Muscle of back (tissue), 11 donors: ENCODE data around the gene IMPA2. TPM values are rescaled to one million over a fixed set of nuclear protein-coding genes. Genes with fewer than 3 reads are reported as not detected.

Experiments used
- DNase-seq, 3 donors: peaks; one replicate each; pipeline versions ENCODE4 v3.0.0 to v3.0.0-alpha.2; 2013
- polyA plus RNA-seq, 10 donors: library from polyadenylated mRNA; unstranded; fragments of 120-200 nt; gene quantifications; one replicate each; pipeline ENCODE4 v1.2.1, GENCODE V29; 2013; ENCODE audit not compliant: insufficient read length in 10 of 10

IMPA2 gene
- polyA plus RNA-seq, 10 donors, result 17.9 to 26.0 (median 19.7) TPM

DNA sequence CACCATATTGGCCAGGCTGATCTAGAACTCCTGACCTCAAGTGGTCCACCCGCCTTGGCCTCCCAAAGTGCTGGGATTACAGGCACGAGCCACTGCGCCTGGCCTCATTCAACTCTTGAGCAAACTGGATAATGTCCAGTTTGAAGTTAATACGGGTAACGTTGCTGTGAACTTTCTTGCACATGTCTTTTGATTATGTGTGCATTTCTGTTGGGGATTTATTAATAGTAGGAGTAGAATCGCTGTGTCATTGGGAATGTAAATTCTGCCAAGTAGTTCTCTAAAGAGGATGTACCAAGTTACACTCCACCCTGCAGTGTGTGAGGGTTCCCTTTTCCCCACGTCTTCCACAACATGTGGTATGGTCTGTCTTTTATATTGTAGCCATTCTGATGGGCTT lies 6.2 kb downstream of the IMPA2 start:
- DNase-seq, result no peak

DNA sequence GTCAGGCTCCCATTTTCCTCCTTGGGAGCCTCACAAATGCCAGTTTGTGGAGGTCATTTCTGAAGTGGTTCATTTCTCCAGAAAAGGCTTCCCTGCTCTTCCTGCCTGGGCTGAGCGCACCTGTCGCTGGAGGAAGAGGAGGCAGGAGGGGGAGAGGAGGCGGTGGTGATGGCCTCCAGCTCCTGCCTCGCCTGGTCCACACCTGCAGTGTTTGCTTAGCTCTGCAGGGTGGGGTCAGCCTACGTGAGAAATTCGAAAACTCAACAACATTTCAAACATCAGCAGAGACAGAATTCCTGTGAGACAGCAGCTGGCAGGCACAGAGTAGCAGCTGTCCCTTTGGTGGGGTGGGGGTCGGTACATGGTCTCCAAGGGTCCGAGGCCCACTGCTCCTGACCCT lies 7.9 kb downstream of the IMPA2 start:
- no peak for DNase-seq

DNA sequence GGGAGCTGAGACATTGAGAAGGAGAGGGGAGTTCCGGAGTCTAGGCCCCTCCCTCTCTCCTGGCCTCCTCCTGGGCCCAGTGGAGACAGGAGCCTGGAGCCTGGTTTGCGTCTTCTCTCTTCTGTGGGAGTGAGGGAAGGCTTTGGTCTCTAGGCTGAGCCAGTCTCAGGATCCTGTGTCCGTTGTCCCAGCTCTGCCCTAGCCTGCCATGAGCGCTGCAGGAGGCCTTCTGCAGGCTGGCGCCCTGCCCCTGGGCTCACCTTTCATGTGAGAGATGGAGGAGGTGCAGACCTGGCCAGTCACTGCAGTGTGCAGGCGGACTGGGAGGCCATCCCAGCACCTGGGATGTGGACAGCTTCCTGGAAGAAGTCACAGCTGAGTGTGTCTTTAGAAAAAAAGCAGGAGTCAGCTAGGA lies 8.7 kb downstream of the IMPA2 start:
- no peak for DNase-seq

- DNase-seq, result no peak
These were observed 9.2 kb downstream of the IMPA2 start for GRCh38 chr18:11990539-11990938.

DNA sequence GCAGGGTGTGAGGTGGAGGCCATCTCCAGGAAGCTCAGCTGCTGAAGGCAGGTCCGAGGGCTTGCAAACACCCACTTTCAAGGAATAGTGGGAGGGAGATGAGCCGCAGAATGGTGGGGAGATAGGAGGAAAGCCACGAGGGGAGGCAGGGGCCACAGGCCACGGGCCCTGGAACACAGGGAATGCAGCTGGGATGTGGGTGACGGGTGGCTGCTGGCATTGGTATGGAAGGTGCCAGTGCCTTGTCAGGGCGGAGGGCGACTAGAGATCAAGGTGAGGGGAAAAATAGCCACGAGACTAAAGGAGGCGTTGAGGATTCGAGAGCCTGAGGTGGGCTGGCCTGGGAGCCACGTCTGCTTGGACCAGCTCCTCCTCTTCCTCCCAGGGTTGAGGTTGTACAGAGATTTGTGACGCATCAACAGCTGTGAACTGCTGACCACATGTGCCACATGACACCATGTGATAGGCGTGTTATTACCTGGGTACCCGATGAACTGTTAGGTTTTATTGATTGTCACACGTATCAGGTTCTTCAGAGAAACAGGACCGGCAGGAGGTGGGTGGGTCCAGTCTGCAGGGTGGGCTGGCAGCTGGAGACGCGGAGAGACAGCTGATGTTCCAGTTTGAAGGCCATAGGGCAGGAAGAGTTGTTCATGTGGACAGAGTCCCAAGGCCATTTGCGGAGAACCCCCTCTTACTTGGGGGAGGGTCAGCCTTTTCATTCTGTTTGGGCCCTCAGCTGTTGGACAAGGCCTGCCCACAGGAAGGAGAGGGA lies 9.9 kb downstream of the IMPA2 start:
- no peak for DNase-seq

- DNase-seq, result no peak
These were observed 10.9 kb downstream of the IMPA2 start for GRCh38 chr18:11992096-11992790.

DNA sequence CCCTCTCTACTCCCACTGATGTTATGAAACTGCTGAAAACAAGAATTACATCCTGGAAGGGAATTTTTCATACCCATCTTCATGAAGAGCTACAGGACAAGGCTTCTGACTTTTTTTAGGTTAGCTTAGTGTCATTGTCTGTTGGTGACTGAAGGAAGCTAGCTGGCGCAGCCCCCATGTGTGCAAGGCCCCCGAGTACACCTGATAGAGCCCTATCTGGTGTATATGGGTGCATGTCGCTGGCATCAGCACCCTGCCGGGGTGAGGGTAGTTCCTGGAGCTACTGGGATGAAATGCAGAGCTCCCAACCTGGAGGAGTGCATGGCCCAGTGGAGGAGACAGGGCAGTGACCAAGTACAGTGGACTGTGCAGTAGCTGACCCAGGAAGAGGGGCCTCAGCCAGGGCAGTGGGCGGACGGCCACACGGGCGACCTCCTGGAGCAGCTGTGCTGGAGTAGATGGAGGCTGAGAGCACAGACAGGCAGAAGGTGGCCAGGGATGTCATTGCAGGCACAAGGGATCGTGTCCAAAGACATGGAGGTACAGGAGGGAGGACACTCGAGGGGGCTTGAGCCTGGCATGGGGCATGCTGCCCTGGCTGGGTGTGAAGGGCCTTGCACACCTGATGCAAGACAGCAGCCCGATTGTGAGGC lies 12.1 kb downstream of the IMPA2 start:
- no peak for DNase-seq

- DNase-seq, result no peak
These were observed 13.0 kb downstream of the IMPA2 start for GRCh38 chr18:11994336-11994702.

GRCh38 chr18:11994703-11995444 lies 13.6 kb downstream of the IMPA2 start:
- DNase-seq, result no peak

GRCh38 chr18:11995445-11996189 lies 14.3 kb downstream of the IMPA2 start:
- peak; percentile 54 to 80 (median 75) for DNase-seq

DNA sequence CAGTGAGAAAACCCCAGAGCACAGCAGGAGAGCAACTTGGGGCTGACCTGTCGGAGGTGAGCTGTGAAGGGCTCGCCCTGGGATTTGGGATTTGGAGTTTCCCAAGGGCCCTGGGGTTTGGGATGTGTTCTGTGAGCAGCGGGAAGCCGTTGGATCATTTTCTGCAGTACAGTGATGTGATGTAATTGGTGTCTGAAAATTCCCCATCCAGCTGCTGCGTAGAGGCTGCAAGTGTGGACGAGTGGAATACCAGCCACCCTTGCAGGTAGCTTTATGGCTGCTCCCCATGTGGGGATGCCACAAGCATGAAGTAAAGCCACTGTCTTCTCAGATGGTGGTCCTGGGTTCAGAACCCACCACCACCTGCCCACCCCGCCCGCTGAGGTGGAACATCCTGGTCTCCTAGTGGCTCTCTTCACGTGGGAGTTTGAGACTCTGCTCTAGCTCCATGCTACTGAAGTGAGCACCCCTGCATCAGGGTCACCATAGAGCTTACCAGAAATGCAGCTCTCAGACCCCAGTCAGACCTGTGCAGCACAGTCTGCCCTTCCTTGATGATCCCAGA lies 15.0 kb downstream of the IMPA2 start:
- DNase-seq, result no peak

- DNase-seq, result no peak
These were observed 15.6 kb downstream of the IMPA2 start for GRCh38 chr18:11996907-11997306.

DNA sequence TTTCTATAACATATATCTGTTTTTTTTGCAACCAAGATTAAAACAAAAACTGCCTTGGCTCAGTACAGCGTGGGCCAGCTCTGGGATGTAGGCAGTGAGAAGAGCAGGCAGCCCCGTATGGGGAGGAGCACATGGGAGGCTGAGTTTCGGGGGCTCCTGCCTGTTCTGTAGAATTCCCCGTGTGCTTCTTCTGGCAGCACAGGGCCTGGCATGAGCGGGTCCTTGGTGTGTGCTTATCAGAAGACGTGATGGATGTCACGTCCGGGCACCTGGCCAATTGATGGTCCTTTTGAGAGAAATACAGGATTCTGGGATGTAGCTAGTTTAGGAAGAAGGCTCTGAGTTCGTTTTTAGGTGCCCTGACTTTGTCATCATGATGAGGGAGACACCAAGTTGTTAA lies 16.2 kb downstream of the IMPA2 start:
- DNase-seq, result no peak

DNA sequence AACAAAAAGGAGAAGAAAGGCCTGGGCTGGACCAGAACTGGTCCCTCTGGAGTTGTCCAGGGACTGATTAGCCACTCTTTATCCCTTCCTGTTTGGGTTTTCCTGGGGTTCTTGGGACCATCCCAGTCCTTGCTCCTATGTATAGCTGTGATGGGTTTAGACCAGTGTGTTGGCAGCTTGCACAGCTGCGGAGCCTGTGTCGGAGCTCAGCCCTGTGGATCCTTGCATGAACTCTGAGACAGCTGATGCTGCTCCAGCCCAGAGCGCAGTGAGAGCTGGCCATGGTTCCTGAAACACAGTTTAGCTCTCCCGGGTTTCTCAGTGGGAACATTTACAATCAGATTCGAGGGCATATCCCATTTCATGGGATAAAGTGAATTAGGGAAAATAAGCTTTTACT lies 16.9 kb downstream of the IMPA2 start:
- DNase-seq, result peak; percentile 58 to 71 (median 63)

DNA sequence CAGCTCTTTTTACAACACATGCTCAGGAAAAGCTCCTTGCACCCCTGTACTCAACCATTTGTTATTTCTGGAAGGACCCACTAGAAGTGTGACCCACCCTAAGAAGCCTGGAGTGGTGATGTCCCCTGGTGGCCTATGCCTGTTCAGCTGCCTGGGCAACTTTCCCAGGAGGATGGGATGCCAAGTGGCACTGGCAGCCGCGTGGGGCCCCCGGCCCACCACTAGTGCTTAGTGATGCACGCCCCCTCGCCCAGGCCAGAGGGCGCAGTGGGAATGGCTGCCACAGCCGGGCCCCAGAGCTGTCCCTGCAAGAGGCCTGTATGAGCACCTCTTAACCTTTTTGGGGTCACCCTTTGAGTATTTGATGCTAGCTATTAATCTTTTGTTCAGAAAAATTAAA lies 18.1 kb downstream of the IMPA2 start:
- DNase-seq, result no peak

GRCh38 chr18:12000072-12000659 lies 18.9 kb downstream of the IMPA2 start:
- no peak for DNase-seq

DNA sequence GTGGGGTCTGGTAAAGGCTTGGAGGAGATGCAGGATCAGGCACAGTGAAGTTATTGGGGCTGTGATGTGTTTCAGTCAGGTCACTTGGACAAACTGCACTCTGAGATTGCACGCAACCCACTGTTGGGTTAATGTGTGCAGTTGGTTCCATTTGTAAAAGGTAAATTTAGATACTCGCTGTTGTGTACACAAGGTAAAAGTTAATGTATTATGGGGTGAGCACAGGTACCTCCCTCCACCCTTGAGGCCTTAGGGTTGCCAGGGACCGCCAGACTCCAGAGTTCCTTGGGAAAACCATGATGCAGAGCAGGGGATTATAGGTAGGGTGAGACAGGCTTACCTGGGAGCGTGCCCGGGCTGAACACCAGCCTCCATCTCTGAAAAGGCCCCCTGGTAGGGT lies 20.1 kb downstream of the IMPA2 start:
- DNase-seq, result no peak

DNA sequence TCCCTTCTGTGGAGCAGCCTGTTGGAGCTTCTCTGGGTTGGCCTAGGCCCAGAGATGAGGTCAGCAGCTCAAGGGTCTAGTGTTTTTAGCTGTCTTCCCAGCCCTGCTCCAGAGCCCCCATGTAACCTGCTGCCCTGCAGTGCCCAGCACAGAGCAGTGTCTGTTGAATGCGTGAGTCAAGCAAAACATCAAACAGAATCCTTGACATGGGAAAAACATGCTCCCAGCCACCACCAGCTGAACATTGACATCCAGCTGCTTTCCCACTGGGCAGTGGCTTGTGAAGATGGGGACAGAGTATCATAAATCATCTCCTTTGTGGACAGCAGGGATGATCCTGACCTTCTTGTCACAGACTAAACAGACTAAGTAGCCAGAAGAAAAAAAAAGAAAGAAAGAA lies 22.6 kb downstream of the IMPA2 start:
- no peak for DNase-seq

GRCh38 chr18:12005538-12006487 lies 24.5 kb downstream of the IMPA2 start:
- DNase-seq, result no peak

DNA sequence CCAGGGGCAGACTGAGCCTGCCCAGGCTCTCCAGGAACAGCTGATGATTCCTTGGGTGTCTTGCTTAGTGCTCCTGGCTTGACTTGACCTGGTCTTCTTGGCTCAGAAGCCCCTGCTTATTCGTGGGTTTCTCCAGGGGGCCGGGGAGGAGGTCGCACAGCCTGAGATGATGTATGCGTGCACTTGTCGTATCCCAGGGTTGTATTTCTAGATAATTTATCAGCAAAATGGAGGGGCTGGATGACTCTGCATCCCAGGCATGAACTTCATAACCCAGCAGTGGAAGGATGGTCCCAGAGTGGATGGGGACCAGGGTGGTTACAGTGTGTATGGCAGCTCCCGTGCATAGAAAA lies 25.2 kb downstream of the IMPA2 start:
- DNase-seq, result no peak
